Stimulated activated CD4-positive, alpha-beta T cell treated with anti-CD3 and anti-CD28 coated beads, TNF-alpha, amount 100 ng/mL, for 4 hours (primary cell): ENCODE results near the gene MSLN.
"Not testable (repeated sequence)": the region's sequence is repeated elsewhere in the genome, so short reads cannot be mapped to it uniquely, and the experiment has no call there.

ENCODE experiments used
- DNase-seq, 3 experiments: peaks; one replicate each; pipeline ENCODE4 v3.0.0-alpha.2; 2020; ENCODE audit warnings: low read depth in 3 of 3

The MSLN gene

GRCh38 chr16:760545-761343, at the start of gene MSLN:
Gene MSLN, plus strand, starts transcription at chr16:760734. Its CDS starts 1,947 bp downstream, at chr16:762681.
- no peak for DNase-seq

DNA sequence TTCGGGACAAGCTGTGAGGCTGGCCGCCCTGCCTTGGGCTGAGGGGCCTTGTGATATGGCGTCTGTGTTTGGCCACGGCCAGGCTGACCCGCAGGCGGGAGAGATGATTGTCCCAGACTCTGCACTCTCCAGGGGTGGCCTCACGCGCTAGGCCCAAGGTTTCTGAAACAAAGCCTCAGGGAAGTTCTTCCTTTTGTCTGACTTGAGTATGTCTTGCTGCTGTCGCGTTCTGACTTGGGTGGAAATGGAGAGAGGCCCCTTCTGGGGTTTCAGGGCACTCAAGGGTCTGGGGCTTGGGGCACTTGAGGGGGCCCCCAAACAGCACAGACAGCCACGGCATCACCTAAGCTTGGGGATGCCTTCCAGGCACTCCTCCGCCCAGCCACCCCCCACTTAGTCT, 49.5 kb upstream of the MSLN start:
- DNase-seq = no peak

DNA sequence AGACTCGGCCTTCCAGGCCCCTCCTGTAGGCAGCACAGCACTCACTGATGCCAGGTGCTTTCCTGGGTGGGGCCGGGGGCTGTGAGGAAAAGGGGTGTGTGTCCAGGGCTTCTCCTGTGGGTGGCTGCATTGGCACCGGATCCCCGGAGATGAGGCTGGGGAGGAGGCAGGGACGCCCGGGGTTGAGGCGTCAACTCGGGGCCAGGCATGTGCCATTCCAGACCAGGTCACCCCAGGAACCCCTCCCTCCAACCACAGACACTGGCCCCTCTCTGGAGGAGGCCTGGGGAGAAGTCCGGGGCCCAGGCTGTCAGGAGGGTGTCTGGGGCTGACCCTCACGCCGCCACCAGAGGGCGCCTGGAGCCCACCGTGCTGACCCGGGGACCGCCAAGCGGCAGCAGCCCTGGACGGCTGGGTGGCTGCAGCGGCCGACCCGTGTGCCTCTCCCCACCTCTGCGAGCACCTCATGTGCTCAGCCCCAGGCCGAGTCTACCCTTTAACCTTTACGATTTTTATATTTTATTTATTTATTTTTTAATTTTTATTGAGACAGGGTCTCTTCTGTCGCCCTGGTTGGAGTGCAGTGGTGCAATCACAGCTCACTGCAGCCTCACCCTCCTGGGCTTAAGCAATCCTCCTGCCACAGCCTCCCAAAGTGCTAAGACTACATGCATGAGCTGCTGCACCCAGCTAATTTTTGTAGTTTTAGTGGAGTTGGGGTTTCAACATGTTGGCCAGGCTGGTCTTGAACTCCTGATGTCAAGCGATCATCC, 48.8 kb upstream of the MSLN start:
- DNase-seq = peak; percentile 53 to 80 (median 57)

- DNase-seq = not testable (repeated sequence)
These were observed 47.7 kb upstream of the MSLN start for GRCh38 chr16:712740-713250.

DNA sequence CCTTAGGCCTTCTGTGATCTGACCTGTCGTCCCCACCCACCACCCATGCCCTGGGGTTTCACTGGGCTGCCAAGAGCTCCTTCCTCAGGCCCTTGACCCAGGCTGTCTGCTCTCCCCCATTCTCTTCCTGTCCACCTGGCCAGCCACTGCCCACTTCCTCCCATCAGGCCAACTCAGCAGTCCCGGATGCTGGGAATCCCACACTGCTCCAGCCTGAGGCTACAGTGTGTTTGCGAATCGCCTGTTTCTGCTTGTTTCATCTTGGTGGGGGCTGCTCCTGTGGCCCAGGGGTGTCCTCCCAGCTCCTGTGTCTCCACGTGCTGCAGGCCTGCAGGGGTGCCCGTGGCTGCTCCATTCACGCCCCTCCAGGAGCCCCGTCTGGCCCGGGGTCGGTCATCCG, 46.5 kb upstream of the MSLN start:
- no peak for DNase-seq

- DNase-seq = peak; percentile 75 to 92 (median 75)
These were observed 45.7 kb upstream of the MSLN start, which contains the start of gene METRN for GRCh38 chr16:714558-715476. Gene METRN, plus strand, starts transcription at chr16:715118. Its CDS starts 172 bp downstream, at chr16:715290.

- no peak for DNase-seq
These were observed 44.9 kb upstream of the MSLN start for GRCh38 chr16:715477-716199.

- no peak for DNase-seq
These were observed 44.4 kb upstream of the MSLN start for GRCh38 chr16:716200-716568.

DNA sequence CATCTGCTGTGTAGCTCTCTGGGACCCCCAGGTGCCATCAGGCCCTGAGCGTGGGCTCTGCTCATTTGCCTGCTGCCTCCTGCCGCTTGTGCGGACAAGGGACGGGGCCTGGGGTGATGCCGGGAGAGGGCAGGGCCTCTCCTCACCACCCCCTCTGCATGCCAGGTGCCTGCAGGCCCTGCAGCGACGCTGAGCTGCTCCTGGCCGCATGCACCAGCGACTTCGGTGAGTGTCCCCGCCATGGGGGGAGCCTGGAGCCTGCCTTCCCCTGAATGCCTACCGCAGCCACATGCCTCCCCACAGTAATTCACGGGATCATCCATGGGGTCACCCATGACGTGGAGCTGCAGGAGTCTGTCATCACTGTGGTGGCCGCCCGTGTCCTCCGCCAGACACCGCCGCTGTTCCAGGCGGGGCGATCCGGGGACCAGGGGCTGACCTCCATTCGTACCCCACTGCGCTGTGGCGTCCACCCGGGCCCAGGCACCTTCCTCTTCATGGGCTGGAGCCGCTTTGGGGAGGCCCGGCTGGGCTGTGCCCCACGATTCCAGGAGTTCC, 43.7 kb upstream of the MSLN start:
- no peak for DNase-seq

DNA sequence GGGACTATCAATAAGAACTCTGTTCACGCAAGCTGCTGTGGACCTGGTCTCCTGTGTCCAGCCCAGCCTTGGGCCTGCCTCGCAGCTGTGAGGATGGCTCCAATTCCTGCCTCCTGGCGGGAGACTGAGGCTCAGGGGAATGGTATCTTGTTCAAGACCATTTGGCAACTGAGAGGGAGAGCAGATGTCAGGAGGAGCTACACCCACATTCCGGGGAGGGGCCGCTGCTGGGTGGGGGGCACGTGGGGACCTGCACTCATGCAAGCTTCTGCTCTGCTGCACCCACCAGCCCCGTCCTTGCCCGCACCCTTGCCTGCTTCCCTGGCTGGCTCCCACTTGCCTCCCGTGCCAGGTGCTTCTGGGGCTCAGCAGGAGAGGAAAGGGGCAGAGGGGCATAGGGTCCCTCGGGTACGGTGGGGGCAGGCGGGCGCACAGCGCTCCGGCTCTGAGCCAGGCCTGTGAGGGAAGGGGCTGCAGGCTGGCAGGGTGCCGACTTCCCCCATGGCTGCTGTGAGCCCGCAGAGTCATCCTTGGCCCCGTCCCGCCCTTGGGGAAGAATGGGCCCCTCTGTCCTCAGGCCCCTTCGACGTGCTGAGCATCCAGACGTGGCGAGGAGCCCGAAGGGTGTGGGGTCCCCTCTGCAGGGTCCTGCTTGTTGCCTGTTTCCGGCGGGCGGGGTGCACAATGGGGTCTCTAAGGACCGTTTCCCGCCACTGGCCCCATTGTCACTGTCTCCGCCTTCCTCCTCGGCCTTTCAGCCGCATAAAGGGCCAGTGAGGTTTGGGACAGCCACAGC, 42.9 kb upstream of the MSLN start:
- no peak for DNase-seq

GRCh38 chr16:718389-718788, 42.1 kb upstream of the MSLN start:
- DNase-seq = no peak

- no peak for DNase-seq
These were observed 41.6 kb upstream of the MSLN start for GRCh38 chr16:718922-719321.

GRCh38 chr16:719815-720446, 40.6 kb upstream of the MSLN start:
- DNase-seq = no peak

DNA sequence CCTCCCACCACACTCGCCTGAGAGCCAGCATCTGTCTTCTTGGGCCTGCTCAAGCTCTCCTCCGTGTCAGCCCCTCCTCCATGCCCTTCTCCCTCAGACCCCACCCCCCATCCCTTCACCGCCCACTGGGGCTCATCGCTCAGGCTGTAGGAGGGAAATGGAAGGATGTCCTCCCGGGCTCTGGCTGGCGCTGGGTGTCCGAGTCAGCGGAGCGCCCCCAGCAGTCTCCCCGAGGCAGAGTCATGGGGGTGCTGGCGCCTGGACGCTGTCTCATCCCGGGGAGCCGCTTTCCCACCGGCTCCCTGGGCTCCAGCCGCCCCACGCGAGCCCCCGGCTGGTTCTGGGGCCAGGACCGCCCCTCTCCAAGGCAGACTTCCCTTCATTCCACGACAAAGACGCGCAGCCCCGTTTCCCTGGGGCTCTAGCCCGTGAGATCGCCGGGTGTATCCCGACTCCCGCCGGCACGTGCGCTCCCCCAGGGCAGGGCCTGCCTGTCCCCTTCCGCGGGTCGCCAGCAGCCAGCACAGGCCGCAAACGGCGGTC, 40.0 kb upstream of the MSLN start:
- DNase-seq = no peak

DNA sequence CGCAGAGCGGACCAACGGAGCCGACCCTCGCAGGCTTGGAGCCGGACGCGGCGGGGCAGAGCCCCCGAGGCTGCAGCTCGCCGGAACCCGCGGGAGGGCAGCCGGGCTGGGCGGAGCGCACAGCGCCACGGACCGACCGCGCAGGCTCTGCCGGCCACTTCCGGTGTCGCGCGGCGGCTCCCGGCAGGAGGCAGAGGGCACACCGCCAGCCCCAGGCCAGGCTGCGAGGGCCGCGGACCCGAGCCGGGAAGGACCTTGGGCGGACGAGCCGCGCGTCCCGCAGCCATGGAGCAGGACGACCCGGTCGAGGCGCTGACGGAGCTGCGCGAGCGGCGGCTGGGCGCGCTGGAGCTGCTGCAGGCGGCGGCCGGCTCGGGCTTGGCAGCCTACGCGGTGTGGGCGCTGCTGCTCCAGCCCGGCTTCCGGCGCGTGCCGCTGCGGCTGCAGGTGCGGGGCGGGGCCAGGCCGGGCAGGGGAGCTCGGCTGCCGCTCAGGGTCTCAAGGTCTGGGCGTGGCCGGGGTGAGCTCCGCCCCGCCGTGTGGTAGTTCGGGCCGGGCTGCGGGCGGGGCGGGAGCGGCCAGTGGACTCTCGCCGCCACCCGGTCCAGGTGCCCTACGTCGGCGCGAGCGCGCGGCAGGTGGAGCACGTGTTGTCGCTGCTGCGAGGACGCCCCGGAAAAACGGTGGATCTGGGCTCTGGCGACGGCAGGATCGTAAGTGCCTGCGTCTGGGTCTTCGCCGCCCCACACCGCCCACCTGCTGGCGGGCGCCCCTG, 39.4 kb upstream of the MSLN start, which contains the start of gene ANTKMT:
TSS of gene ANTKMT (plus strand) at position 157 of the 775 bp plus-strand sequence. CDS start at position 286, 129 bp downstream.
- peak in 2 of 3 experiments; percentile 42 to 68 for DNase-seq

- no peak for DNase-seq
These were observed 38.6 kb upstream of the MSLN start for GRCh38 chr16:721765-722540.
